ENCODE data around the gene PBX1.

PBX1 gene

DNA sequence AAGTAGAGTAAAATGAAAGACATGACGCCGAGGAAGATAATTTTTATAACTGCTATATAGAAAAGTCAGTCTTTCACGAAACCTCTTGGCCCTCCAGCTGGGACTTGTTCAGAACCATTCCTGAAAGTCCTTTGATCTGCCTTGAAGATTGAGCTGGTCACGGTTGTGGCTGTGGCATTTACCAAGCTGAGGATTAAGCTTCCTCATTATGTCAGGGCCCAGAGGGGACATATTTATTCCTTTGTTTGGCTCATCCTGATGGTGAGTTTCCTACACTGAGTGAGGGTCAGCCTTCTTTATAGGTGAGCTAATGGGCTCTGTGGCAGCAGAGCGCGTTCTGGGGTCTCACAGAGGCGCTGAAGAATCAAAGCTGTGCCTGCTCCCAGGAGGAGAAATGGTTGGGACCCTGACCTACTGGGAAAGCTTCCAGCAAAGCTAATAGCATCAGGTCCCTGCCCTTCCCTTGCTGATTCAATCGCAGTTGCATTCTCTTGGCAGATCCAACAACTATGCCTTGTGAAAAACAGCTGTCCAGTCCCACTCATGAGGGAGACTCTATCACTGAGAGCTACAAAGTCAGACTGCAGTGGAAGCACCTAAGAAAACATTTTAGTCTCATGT is 43.2 kb upstream of the PBX1 start:
- no peak overlapping the region for H3K4me3 ChIP-seq (IDR thresholded peaks at IDR 0.05; ENCODE audit: insufficient read depth, low read depth, low read length)
- H3K9ac ChIP-seq, result no peak overlapping the region
- no peaks in the 10 kb centered on the region for H4K20me1 ChIP-seq (ENCODE audit: insufficient read depth)
- H3K27ac ChIP-seq, result no peak overlapping the region
- H3K79me2 ChIP-seq (ENCODE audit: insufficient read depth, low read depth), result no peaks in the 10 kb centered on the region
- H3K36me3 ChIP-seq (ENCODE audit: insufficient read depth), result no peaks in the 10 kb centered on the region
- peaks cover 27% of the 10 kb centered on the region for H3K4me1 ChIP-seq (ENCODE audit: low read depth, poor library complexity, severe bottlenecking)
- TF ChIP-seq, protein P1, sequence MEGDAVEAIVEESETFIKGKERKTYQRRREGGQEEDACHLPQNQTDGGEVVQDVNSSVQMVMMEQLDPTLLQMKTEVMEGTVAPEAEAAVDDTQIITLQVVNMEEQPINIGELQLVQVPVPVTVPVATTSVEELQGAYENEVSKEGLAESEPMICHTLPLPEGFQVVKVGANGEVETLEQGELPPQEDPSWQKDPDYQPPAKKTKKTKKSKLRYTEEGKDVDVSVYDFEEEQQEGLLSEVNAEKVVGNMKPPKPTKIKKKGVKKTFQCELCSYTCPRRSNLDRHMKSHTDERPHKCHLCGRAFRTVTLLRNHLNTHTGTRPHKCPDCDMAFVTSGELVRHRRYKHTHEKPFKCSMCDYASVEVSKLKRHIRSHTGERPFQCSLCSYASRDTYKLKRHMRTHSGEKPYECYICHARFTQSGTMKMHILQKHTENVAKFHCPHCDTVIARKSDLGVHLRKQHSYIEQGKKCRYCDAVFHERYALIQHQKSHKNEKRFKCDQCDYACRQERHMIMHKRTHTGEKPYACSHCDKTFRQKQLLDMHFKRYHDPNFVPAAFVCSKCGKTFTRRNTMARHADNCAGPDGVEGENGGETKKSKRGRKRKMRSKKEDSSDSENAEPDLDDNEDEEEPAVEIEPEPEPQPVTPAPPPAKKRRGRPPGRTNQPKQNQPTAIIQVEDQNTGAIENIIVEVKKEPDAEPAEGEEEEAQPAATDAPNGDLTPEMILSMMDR (conservative IDR thresholded peaks at IDR 0.05; ENCODE audit: low read depth, low read length), result no peak
- no peak overlapping the region for H3K4me2 ChIP-seq
- no peak overlapping the region for H2AFZ ChIP-seq (ENCODE audit: low read depth)
- no peaks in the 10 kb centered on the region for H3K27me3 ChIP-seq (ENCODE audit: insufficient read depth, low read depth)

DNA sequence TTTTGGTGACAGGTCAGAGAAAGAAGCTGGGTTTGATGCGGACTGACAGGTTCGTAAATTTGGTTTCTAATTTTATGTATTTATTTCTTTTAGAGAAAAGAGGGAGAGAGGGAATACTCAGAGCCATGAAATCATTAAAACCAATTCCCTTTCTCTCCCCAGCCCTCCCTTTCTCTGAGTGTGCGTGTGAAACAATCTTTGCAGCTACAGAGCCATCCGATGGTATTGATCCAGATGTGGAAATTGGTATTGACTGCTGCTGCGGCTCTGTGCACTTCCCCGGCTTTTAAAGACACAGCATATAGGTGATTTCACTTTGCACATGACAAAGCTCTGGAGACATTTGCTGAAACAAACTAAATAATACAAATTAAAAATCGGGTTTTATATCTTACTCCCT is 42.4 kb upstream of the PBX1 start:
- no peak overlapping the region for H3K4me2 ChIP-seq
- TF ChIP-seq, protein P1 (conservative IDR thresholded peaks at IDR 0.05; ENCODE audit: low read depth, low read length), result no peak
- no peaks in the 10 kb centered on the region for H4K20me1 ChIP-seq (ENCODE audit: insufficient read depth)
- H3K79me2 ChIP-seq (ENCODE audit: insufficient read depth, low read depth), result no peaks in the 10 kb centered on the region
- peaks cover 27% of the 10 kb centered on the region for H3K4me1 ChIP-seq (ENCODE audit: low read depth, poor library complexity, severe bottlenecking)
- no peak overlapping the region for H3K4me3 ChIP-seq (IDR thresholded peaks at IDR 0.05; ENCODE audit: insufficient read depth, low read depth, low read length)
- H3K36me3 ChIP-seq (ENCODE audit: insufficient read depth), result no peaks in the 10 kb centered on the region
- no peaks in the 10 kb centered on the region for H3K27me3 ChIP-seq (ENCODE audit: insufficient read depth, low read depth)
- no peak overlapping the region for H2AFZ ChIP-seq (ENCODE audit: low read depth)
- H3K9ac ChIP-seq, result no peak overlapping the region
- no peak overlapping the region for H3K27ac ChIP-seq

DNA sequence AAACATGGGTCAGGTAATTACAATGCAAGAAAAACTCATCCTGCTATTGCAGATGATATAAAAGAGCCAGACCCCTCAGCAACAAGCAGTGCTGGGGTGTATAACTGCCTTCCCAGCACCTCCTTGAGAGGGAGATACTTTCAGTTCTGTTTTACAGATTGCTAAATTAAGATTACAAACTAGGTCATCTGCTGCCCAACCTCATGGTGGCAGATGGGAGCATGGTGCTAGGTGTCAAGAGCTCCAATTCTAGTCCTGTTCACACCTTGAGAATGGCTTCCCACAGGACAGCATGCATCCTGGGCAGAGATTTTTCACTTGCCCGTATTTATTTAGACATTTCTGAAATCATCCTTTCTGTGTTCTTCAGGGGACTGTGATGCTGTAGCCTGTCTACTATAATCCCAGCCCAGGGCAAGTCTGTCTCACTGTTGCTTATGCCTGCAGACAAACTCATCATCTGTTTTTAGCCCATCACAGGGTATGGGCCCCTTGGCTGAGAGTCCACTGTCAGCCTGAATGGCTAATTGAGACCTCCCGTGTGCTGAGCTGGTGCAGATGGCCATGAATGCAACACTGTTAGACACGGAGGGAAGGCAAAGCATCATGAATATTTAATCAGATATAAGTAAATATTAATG is 40.2 kb upstream of the PBX1 start:
- Histone ChIP-seq H3K36me3 (ENCODE audit: insufficient read depth) (no peaks in the 10 kb centered on the region), H2AFZ (ENCODE audit: low read depth) (peak overlapping the region; percentile 55), H3K4me1 (ENCODE audit: low read depth, poor library complexity, severe bottlenecking) (peaks cover 27% of the 10 kb centered on the region), H3K4me3 (IDR thresholded peaks at IDR 0.05; ENCODE audit: insufficient read depth, low read depth, low read length) (no peak overlapping the region), H4K20me1 (ENCODE audit: insufficient read depth) (no peaks in the 10 kb centered on the region), H3K9ac (no peak overlapping the region; the same call in 1 of the 2 replicates), H3K4me2 (peak overlapping the region; percentile 46), H3K27ac (peak overlapping the region; percentile 10; the same call in 1 of the 2 replicates), H3K79me2 (ENCODE audit: insufficient read depth, low read depth) (no peaks in the 10 kb centered on the region), H3K27me3 (ENCODE audit: insufficient read depth, low read depth) (no peaks in the 10 kb centered on the region)
- TF ChIP-seq, protein P1 (conservative IDR thresholded peaks at IDR 0.05; ENCODE audit: low read depth, low read length), result peak; percentile 49

DNA sequence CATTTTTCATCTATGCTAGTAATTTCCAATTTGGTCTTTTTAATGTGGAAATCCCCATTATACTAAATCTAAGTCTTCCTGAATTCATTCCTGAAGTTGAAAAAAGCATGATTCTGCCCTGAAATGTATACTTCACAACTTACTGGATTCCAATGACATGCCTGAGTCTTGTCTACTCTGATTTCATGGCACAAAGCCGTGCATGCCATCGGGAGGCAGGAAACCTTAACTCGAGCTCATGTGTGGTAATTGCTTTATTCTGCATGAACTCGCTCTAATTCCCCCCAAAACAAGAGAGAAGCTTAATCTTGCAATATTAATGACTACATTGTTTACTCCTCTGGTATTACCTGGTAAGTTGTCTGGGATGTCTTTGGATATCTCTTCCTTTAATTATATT is 39.6 kb upstream of the PBX1 start:
- TF ChIP-seq, protein P1 (conservative IDR thresholded peaks at IDR 0.05; ENCODE audit: low read depth, low read length), result no peak
- H3K4me3 ChIP-seq (IDR thresholded peaks at IDR 0.05; ENCODE audit: insufficient read depth, low read depth, low read length), result no peak overlapping the region
- no peak overlapping the region for H3K9ac ChIP-seq

More for the DNA sequence above, 39.6 kb upstream of the PBX1 start:
- peak overlapping the region; percentile 46 for H3K4me2 ChIP-seq
- no peaks in the 10 kb centered on the region for H3K27me3 ChIP-seq (ENCODE audit: insufficient read depth, low read depth)
- no peaks in the 10 kb centered on the region for H3K79me2 ChIP-seq (ENCODE audit: insufficient read depth, low read depth)
- no peaks in the 10 kb centered on the region for H4K20me1 ChIP-seq (ENCODE audit: insufficient read depth)
- H3K4me1 ChIP-seq (ENCODE audit: low read depth, poor library complexity, severe bottlenecking), result peaks cover 27% of the 10 kb centered on the region
- no peaks in the 10 kb centered on the region for H3K36me3 ChIP-seq (ENCODE audit: insufficient read depth)
- peak overlapping the region; percentile 55 for H2AFZ ChIP-seq (ENCODE audit: low read depth)
- no peak overlapping the region for H3K27ac ChIP-seq
